Stimulated activated CD4-positive, alpha-beta T cell treated with anti-CD3 and anti-CD28 coated beads, Interleukin-15, amount 100 ng/mL, for 48 hours (primary cell): ENCODE measurements around the gene ETV6.

ENCODE experiments used
- DNase-seq, 2 donors: peaks; one replicate each; pipeline ENCODE4 v3.0.0-alpha.2; 2020; ENCODE audit warnings: low read depth in 2 of 2

ETV6 gene

DNA sequence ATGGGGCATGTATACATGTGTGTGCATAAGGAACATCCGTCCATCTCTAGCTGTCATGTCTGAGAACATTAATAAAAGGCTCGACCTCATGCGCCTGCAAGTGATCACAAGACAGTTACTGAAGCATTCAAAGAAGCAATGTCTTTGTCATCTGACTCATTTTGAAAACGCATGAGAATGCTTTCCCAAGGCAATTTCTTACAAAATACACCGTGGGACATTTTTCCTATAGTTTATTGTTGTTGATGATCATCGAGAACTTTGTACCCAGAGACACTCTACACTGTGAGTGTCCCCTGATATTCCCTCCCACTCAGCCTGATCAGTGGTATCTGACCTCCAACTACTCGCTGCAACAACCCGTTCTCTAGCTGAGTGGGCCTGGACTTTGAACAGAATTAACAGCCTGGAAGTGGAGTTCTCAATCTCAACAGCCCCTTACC lies 68.1 kb downstream of the ETV6 start:
- no peak for DNase-seq

DNA sequence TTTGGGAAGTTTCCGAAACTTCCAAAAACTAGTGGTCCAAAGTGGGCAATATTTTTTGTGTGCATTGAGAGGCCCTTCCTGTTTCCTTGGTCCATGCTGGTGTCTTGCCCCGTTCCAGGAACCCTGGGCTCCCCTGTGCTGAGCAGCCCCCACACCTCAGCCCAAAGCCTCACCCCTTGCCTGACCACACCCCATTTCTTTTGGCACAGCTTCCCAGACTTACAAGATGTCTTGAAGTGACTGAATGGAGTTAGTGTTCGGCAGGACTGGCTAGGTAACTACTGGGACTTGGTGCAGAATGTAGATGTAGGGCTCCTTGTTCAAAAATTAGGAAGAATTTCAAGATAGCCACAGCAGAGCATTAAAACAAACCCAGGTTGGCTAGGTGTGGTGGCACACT lies 68.6 kb downstream of the ETV6 start:
- DNase-seq = no peak

DNA sequence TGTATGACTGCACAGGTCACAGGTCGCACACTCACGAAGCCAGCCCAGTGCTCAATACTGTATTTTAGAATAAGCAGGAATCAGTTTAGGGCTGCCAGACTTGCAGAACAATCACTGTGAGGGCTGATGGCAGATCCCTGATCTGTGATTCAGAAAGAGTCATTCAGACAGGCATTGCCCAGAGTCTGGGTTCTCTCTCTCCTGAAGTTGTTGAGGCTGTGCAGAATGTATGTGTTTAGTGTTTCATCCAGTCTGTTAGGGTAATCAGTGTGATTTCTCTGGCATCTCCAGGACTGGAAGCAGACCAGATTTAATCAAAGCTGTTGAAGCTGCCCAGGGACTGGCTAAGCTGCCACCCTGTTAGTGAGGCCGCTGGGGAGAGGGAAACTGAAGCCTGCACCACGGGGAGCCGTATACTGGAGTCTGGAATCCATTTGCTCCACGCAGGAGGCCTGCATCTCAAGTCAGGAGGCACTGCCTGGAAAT lies 69.3 kb downstream of the ETV6 start:
- no peak for DNase-seq

DNA sequence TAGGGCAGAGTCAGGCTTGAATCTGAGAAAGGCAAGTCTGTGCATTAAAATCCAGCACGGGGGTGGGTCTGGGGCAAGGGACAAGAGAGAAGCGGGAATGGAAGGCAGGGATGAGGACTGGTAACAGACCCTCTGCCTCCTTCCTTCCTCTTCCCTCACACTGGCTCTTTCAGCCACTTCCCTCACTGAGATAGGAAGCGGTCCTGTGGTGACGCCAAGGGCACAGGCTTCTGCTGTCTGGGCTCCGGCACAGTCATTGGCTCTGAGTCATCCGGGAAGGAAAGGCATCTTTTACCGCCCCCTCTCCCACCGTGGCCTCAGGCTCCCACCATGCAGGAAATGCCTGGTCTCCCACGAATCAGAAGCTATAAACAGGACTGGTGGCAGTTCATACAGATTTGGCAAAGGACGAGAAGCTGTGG lies 70.2 kb downstream of the ETV6 start:
- DNase-seq = peak; percentile 23 to 37

DNA sequence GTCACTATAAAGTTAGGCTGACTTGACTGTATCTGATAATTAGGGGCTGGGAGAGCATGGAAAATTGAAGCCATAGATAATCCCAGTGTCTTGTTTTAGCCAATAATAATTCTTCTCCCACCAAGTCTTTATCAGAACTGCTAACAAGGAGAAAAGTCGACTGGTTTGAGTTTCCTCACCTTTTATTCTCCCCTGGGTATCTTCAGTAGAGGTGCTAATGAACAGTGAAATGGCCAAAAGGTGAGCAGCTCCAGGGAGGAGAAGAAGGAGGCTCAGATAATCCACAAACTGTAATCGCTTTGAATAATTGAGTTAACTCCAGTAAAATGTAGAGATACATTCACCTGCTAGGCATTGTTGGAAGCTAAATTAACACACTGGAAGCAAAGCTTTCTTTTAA lies 72.6 kb downstream of the ETV6 start:
- DNase-seq = no peak

DNA sequence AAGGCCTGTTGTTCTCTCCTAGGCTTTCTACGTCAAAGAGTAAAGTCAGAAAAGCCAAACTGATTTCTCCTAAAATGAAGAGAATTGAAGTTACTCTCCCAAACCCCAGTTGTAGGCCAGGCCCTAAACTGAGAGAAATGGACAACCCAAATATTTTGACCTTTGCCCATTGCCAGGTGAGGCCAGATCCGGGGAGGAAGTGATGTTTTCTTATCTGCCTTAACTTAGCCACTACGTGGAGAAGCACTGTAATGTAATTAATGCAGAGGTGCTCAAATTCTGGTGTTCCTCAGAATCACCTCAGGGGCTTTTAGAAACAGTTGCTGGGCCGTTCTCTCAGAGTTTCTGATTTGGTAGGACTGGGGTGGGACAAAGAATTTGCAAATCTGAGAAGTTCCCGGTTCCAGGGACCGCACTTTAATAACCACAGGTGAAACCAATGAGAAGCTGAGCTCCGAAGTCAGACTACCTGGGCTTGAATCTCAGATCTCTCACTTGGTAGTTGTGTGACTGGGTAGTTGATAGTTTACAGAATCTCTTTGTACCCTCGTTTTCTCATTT lies 73.2 kb downstream of the ETV6 start:
- no peak for DNase-seq

DNA sequence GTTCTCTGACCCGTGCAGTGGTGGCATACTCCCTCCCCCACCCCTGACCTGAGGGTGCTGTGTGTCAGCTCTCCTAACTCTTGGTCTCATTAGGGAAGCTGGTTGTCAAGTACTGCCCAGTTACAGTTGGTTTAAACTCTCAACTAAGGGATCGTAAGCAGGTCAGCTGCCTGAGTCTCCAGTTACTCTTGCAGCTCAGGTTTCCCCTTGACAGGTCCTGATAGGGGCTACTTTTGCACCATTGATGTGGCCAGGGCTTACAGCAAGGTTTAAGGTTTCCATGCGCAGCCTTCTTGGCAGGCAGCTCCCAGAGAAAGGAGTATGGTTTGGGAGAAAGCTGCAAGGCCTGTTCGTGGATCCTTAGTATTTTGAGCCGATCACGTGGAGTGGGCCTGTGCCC lies 74.5 kb downstream of the ETV6 start:
- no peak for DNase-seq

DNA sequence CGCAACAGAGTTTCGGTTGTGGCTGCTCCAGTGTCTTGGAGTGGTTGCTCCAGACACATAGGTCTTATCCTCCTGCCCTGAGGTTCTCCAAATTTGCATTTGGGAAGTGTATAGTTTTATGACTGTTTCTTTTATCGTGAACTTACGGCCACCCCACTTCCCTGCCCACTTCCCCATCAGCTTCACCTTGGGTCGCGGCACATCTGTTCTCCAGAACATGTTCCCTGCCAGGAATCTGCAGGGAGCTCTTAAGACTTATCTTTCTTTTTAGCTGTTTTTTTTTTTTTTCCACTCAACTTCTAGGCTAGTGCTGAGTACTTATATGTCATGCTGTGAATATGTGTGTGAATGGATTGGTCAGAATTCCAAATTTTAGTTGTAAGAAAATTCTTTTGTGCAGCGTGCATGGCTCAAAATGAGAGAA lies 75.4 kb downstream of the ETV6 start:
- no peak for DNase-seq

DNA sequence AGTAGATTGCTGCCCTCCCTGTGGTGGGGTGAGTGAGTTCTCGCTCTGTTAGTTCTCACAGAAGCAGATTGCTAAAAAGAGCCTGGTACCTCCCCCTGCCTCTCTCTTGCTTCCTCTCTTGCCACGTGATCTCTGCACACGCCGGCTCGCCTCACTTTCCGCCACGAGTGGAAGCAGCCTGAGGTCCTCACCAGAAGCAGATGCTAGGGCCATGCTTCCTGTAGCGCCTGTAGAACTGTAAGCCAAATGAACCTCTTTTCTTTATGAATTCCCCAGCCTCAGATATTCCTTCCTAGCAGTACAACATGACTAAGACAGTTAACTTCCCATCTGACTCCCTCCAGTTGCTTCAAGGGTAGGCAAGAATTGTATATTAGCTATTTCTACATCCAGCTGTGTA lies 76.2 kb downstream of the ETV6 start:
- DNase-seq = no peak

DNA sequence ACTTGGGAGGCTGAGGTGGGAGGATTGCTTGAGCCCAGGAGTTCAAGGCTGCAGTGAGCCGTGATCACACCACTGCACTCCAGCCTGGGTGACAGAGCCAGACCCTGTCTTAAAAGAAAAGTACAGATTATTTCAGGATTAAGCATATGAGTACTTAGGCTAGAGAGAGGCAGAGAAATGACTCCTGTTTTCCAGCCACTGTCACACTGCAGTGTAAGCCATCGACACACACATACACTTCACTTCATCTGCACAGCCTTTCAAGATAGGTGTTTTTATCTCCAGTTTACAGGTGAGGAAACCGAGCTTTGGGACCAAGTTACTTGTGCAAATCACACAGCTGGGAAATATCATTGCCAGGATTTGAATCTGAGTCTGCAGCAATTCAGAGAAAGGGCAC lies 77.2 kb downstream of the ETV6 start:
- DNase-seq = no peak

DNA sequence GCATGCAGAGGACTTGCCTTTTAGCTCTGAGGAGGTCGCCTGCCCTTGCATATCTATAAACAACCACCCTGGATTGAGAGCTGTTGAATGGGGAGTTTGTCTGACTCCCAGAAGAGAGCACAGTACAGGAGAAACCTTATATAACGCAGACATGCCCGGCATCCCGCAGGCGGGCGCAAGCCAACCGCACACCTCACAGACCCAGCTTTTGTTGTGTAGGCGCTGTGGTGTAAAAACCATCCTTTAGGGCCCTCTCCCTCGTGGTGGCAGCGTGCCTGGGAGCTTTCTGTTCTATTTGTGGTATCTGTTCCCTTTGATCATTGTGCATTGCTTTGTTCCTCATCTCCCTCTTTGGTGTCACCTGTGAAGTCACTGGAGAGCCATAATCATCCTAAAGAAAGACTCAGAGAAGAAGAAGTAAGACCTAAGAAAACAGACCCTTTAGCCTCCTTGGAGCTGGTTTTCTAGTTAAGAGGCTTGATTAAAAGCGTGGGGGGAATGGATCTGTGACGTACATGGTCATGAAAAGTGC lies 77.7 kb downstream of the ETV6 start:
- peak; percentile 45 to 55 for DNase-seq

DNA sequence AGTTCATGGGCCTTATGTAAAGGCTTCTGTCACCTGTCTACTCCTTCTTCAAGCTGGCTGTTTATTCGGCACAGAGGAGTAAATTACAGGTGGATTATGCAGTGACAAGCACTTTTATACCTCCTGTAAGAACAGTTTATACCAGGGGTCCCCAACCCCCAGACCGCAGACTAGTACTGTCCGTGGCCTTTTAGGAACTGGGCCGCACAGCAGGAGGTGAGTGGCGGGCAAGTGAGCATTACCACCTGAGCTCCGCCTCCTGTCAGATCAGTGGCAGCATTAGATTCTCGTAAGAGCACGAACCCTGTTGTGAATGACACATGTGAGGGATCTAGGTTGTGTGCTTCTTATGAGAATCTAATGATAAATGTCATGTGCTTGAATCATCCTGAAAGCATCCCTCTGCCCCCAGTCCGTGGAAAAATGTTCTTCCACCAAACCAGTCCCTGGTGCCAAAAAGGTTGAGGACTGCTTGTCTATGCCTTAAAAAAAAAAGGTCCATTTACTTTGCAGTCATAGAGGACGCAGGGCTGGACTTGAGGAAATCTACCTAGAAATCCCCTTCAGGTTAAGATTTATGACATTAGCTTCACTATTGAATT lies 78.8 kb downstream of the ETV6 start:
- DNase-seq = no peak

DNA sequence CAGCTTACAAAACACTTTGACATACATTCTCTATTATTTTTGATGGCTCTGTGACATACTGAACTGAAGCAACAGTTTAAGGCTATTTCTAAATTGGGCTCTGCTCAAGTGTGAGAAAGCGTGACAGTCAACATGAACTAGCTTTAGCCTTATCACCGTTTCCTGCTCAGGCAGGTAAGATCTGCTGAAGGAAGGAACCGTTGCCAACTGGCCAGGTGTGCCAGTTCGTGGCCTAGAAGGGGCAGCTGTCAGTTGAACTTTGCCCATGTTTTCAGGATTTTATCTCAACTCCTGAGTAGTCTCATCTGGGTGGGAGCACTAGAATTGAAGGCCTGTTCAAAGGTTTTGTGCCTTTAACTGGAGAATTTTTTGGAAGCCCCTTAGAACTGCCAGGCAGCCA lies 79.5 kb downstream of the ETV6 start:
- no peak for DNase-seq

DNA sequence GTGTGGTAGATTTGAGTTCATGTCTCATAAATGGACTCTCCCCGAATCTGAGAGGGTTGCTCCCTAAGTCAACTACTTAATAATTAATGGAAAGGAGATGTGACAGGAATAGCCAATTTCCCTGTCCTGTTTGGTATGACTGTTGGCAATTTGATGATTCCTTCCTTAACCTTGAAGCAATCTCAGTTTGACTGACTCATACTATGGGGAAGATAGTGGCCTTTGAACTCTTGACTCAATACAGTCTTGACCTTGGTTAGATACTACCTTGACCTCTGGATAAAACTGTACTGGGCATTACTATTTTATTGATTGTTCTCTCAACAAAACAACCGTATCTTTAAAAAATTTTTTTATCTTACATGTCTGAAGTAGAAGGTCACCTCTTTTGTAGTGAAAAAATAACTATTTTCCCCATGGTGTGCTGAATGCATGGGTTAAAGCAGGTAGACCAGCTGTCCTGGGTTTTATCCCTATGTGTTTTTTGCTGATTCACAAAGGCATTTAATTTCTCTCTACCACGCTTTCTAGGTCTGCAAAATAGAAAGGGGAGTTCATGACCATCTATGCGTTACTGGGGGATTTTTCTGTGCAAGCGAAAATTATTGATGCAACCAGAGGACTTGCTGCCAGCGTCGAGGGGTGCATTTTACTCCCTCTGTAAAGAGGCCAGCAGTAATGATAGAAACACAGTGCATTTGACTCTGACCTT lies 80.1 kb downstream of the ETV6 start:
- DNase-seq = no peak

DNA sequence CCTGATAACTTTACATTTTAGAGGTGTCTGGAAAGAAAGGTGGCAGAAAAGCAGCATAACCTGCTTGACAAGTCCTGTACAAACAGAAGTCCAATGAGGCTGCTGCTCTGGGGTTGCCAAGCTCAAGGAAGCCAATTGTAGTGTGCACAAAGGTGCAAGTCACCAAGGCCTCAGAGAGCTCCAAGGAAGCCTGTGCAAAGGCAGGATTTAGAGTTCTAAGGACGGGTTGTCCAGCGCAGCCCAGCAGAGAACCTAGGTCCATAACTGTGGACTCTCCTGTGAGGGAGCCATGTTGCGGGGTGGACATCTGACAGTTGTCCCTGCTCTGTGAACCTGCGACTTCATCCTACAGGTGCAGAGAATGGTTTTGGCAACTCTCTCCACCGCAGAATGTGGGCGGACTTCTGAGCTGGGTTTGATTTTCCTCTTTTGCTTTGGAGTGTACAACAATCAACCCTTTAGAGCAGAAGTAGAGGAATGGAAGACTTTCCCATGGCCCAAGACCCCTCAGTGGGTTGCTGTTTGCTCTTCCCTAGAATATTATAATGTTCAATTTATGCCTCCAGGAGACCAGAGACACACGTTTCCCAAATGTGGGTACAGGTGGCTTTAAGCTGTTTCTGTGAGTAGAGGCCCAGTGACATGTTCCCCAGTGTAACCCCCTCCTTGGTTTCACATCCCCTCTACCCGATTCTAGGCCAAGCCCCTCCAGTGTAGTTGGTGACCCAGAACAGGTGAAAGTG lies 81.0 kb downstream of the ETV6 start:
- no peak for DNase-seq

DNA sequence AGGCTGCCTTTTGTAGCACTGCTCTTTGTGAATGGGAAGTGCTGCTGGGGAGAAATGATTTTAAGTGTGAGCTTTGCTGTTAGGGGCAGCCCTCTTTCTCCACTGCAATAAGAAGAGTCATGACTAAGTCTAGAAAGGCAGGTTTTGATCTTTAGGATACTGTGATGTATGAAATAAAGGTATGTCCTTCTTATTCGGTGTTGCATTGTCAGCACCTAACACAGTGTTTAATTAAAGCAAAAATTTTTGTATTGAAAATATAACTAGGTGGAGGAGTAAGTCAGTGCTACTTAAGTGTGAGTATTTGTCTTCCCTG lies 81.5 kb downstream of the ETV6 start:
- no peak for DNase-seq

DNA sequence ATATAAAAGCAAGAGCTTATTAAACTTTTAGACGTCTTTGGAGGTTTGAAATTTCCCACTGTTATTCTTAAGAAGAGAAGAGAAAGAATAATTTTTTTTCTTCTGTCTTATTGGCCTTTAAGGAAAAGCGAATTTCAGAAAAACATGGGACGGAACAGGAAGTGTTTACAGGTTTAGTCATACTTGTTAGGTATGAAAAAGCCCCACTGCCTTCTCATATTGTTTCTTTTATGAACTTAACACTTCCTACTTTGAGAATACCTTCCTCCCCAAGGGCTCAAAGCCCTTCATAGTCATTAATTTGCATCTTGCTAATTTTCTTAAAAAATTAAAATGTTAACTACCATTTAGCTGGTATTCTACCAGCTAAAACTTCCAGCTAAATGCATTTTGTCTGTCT lies 82.0 kb downstream of the ETV6 start:
- DNase-seq = no peak

DNA sequence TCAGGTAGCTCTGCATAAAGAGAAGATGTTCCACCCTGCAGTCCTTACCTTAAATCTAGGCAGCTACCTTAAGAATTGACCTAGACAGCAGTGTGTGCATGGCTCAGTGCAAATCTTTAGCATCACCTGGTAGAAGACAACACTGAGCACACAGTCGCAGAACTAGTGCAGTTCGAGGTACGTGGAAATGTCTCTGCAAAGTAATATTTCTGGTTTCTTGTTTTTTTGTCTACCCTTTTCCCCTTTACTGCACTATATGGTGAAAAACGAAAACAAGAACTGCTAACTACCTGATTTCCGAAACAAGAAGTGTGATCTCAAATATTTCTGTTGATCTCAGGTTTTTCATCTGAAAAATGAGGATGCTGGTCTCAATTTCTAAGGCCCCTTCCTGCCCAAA lies 82.5 kb downstream of the ETV6 start:
- DNase-seq = no peak

DNA sequence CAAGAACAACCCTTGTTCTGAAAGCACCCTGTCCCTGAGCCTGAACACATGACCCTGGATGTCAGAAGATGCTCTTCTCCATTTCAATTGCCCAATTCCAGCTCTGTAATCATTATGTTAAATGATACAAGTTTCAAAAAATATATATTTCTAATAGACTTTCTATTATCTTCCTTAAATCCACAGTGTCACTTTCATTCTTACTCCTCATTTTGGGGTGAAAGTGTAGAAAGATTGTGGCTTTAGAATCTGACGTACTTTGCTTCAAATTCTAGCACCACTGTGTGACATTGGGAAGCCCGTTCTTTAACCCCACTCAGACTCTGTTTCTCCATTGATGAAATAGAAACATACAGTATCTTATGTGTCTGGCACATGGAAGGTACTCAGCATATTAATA lies 83.2 kb downstream of the ETV6 start:
- no peak for DNase-seq

DNA sequence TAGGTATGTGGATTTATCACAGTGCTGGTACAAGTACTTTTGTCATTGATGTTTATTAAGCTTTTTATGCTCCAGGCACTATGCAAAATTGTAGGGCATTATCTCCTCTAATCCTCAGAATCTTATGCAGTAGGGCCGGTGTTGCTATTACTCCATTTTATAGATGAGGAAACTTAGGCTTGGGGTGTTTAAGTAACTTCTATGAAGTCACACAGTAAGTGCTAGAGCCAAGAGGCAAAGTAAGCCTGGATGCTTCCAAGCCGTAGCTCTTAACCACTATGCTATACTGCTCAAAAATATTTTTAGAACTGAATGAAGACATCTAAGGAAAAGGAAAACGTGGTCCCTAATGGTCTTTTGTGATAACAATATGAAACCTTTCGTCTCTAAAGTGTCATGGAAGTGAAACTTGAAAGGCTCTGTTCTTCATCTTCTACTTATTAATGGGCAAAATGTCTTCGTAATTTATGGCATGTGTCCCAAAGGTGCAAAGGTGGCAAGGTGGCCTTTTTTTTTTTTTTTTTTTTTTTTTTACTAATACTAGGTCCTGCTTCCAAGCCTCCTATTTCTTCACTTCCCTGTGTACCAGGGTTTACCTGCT lies 85.2 kb downstream of the ETV6 start:
- DNase-seq = no peak

DNA sequence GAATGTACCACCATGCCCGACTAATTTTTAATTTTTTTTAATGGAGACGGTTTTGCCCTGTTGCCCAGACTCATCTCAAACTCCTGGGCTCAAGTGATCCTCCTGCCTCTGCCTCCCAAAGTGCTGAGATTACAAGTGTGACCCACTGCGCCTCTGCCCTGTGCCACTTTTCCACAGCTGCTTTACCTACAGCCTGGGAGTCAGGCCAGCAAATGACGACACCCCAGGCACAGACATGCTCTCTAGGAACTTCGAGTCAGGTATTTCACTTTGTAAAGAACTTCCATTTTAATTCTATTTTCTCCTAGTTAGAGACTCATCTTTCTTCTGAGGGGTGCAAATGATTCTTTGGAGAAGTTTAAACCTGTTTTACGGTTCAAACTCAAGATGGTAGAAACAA lies 89.0 kb downstream of the ETV6 start:
- DNase-seq = no peak

DNA sequence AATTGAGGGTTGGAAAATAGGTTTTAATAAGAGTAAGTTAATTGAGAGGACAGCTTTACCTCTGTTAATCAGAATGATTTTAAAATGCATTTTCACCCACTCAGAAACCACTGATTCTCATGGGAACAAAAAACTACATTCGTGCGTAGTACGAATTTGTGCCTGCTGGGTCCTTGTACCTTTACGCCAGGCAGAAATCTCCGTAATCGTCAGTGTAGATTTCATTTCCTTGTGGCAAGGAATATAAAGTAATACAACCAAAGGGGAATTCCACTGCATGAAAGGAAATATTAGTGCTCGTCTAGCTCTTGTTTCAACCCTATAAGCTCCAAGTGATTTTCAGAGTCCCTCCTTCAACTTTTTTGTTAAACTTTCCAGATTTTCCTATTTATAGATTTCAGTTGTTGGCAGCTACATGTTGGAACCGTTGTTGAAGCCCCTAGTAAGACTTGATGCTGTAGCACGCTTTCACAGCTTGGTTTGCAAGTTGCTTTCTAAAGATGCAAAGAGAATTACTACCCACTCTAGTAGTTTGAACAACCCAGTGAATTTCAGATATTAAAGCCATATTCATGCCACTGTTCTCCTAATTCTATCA lies 90.6 kb downstream of the ETV6 start:
- no peak for DNase-seq
